Pancreas (tissue), 10 donors: ENCODE data around the gene CLIP1. TPM values are rescaled to one million over a fixed set of nuclear protein-coding genes. Genes with fewer than 3 reads are reported as not detected.
A peak's percentile ranks its signal among the peaks of the same experiment; 100 is the strongest.

Experiments
- ATAC-seq, 4 donors: fragments of 200-7000 bp; cut with Tn5 transposase; one replicate each; pipeline versions ENCODE4 v1.8.0 to v1.9.1; 2020; ENCODE audit warnings: mild to moderate bottlenecking in 4 of 4, moderate library complexity in 4 of 4
- DNase-seq, 6 donors: peaks; one replicate each; pipeline ENCODE4 v3.0.0-alpha.2; 2020
- FAIRE-seq: peaks from 2 replicates; lab custom pipeline; 2012; peaks lifted over from hg19 to GRCh38; lab: Jason Lieb, UNC
- H3K27ac ChIP-seq, 4 donors: fragments of 200-600 bp; sonication (generic); 1 replicate in 3 of 4; 2 replicates in 1 of 4; pipeline versions ENCODE4 v1.5.0 to v1.8.0; 2020
- H3K27me3 ChIP-seq, 4 donors: fragments of 200-600 bp; one replicate each; pipeline ENCODE4 v1.8.0; 2021
- H3K36me3 ChIP-seq, 3 donors: fragments of 200-600 bp; sonication (generic) in 1 of 3; one replicate each; pipeline versions ENCODE4 v1.5.0 to v1.8.0; 2020 to 2021
- H3K4me1 ChIP-seq, 3 donors: fragments of 200-600 bp; one replicate each; pipeline ENCODE4 v1.8.0; 2021
- H3K4me3 ChIP-seq, 4 donors: fragments of 200-600 bp; sonication (generic) in 2 of 4; one replicate each; pipeline versions ENCODE4 v1.5.0 to v1.8.0; 2020 to 2021
- H3K9me3 ChIP-seq, 4 donors: fragments of 200-600 bp; one replicate each; pipeline ENCODE4 v1.8.0; 2021
- WGBS, 2 donors: extraction: QIAGEN DNeasy Blood & Tissue Kit; methylation state at CpG; one replicate each; pipeline ENCODE4 v1.1.7; 2013; 5-methylcytosine and 5-hydroxymethylcytosine counted together
- intact Hi-C, 3 donors: fragments of 100-400 bp; cut with DNase I; formaldehyde crosslinking; loops; one replicate each; pipeline versions ENCODE4 v1.11.1 to v1.14.2; 2022
- polyA plus RNA-seq, 2 donors: library from polyadenylated mRNA; stranded (reverse); fragments of 200-250 nt; gene quantifications; one replicate each; pipeline ENCODE4 v1.2.3, GENCODE V29; 2013
- total RNA-seq, 6 donors: library from RNA; stranded (reverse); fragmentation: NEBNext Ultra II Directional in 4 of 6; extraction: Animal tissue kit (Norgen Biotek cat#: 25700) in 4 of 6; gene quantifications; one replicate each; pipeline versions ENCODE4 v1.2.1 to v1.2.4, GENCODE V29; 2021 to 2023
- TF ChIP-seq, protein P1 (sequence below), 4 donors: fragments of 200-600 bp; sonication (generic) in 3 of 4; IDR thresholded peaks; one replicate each; pipeline versions ENCODE4 v1.5.0 to v1.8.0; 2021; ENCODE audit warnings: antibody characterized with exemption in 4 of 4
- donor health status: healthy with polysubstance abuse.
- donor health status: DM: no; HTN: no; CAD: no; lungs with moderate emphysema.
- donor health status: DM: no; HTN: no; CAD: no.
- donor health status: control.
- donor health status: control.
- donor health status: Bipolar disorder and iron deficiency.
- donor health status: DM: yes; HTN: yes; CAD: no.
- donor health status: DM: no; HTN: no; CAD: no.
- donor health status: DM: no; HTN: no; CAD: no.
- donor health status: DM: yes; HTN: yes; CAD: no.

Gene CLIP1
- total and polyA plus RNA-seq, 8 donors, result 17.1 to 43.9 (median 30.7) TPM

- FAIRE-seq (no peak), DNase-seq (peak in 1 of 6 donors; percentile 7), ATAC-seq (no peak)
- TF ChIP-seq, protein P1, sequence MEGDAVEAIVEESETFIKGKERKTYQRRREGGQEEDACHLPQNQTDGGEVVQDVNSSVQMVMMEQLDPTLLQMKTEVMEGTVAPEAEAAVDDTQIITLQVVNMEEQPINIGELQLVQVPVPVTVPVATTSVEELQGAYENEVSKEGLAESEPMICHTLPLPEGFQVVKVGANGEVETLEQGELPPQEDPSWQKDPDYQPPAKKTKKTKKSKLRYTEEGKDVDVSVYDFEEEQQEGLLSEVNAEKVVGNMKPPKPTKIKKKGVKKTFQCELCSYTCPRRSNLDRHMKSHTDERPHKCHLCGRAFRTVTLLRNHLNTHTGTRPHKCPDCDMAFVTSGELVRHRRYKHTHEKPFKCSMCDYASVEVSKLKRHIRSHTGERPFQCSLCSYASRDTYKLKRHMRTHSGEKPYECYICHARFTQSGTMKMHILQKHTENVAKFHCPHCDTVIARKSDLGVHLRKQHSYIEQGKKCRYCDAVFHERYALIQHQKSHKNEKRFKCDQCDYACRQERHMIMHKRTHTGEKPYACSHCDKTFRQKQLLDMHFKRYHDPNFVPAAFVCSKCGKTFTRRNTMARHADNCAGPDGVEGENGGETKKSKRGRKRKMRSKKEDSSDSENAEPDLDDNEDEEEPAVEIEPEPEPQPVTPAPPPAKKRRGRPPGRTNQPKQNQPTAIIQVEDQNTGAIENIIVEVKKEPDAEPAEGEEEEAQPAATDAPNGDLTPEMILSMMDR (IDR thresholded peaks at IDR 0.05), result no peak
- Histone ChIP-seq H3K27me3 (no peaks in the 10 kb centered on the region), H3K4me1 (no peaks in the 10 kb centered on the region), H3K27ac (no peak overlapping the region), H3K9me3 (no peaks in the 10 kb centered on the region), H3K36me3 (no peaks in the 10 kb centered on the region), H3K4me3 (no peak overlapping the region)
- 82 to 87% methylated on average over 2 of the region's 2 CpGs for WGBS, 2 donors
- intact Hi-C loops, result loop anchor here in 1 of 3 donors (5.0 kb wide), 1 partner anchor 58 kb away; no protein-coding TSS in a partner anchor
Observed at GRCh38 chr12:122460641-122461040, 38.2 kb upstream of the CLIP1 start.

- no peak for ATAC-seq
- no peak for FAIRE-seq
- H3K9me3 ChIP-seq, result no peaks in the 10 kb centered on the region
- no peaks in the 10 kb centered on the region for H3K27me3 ChIP-seq
- no peaks in the 10 kb centered on the region for H3K4me1 ChIP-seq
- peak in 1 of 6 donors; percentile 0 for DNase-seq
- no peak overlapping the region for H3K4me3 ChIP-seq
- TF ChIP-seq, protein P1 (IDR thresholded peaks at IDR 0.05), result no peak
- no peaks in the 10 kb centered on the region for H3K36me3 ChIP-seq
- intact Hi-C loops, result loop anchor here in 1 of 3 donors (5.0 kb wide), 1 partner anchor 58 kb away; no protein-coding TSS in a partner anchor
- 89 to 92% methylated on average over 7 of the region's 7 CpGs for WGBS, 2 donors
- H3K27ac ChIP-seq, result no peak overlapping the region
Observed at GRCh38 chr12:122460061-122460460, 37.6 kb upstream of the CLIP1 start.

DNA sequence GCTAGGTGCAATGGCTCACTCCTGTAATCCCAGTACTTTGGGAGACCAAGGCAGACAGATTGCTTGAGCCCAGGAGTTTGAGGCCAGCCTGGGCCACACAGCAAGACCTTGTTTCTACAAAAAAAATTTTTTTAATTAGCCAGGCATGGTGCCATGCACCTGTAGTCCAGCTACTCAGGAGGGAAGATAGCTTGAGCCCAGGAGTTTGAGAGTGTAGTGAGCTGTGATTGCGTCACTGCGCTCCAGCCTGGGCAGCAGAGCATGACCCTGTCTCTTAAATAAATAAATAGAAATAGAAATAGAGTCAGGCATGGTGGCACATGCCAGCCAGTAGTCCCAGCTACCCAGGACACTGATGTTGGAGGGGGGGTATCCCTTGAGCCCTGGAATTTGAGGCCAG, 36.7 kb upstream of the CLIP1 start:
- Histone ChIP-seq H3K4me1 (no peaks in the 10 kb centered on the region), H3K36me3 (no peaks in the 10 kb centered on the region), H3K9me3 (no peaks in the 10 kb centered on the region), H3K27ac (no peak overlapping the region), H3K27me3 (no peaks in the 10 kb centered on the region), H3K4me3 (no peak overlapping the region)
- TF ChIP-seq, protein P1 (IDR thresholded peaks at IDR 0.05), result no peak
- FAIRE-seq (no peak), DNase-seq (peak in 1 of 6 donors; percentile 7), ATAC-seq (no peak)
- WGBS, 2 donors, result 94 to 95% methylated on average over 2 of the region's 2 CpGs
- intact Hi-C loops, result no loop called here

- H3K27ac ChIP-seq, result no peak overlapping the region
- DNase-seq (peak in 1 of 6 donors; percentile 33), ATAC-seq (no peak), FAIRE-seq (no peak)
- H3K36me3 ChIP-seq, result no peaks in the 10 kb centered on the region
- 89% methylated on average over 17 of the region's 17 CpGs for WGBS, 2 donors
- H3K4me1 ChIP-seq, result no peaks in the 10 kb centered on the region
- no peaks in the 10 kb centered on the region for H3K27me3 ChIP-seq
- no peaks in the 10 kb centered on the region for H3K9me3 ChIP-seq
- TF ChIP-seq, protein P1 (IDR thresholded peaks at IDR 0.05), result no peak
- H3K4me3 ChIP-seq, result no peak overlapping the region
- intact Hi-C loops, result no loop called here
Observed at GRCh38 chr12:122458105-122459035, 35.9 kb upstream of the CLIP1 start.

DNA sequence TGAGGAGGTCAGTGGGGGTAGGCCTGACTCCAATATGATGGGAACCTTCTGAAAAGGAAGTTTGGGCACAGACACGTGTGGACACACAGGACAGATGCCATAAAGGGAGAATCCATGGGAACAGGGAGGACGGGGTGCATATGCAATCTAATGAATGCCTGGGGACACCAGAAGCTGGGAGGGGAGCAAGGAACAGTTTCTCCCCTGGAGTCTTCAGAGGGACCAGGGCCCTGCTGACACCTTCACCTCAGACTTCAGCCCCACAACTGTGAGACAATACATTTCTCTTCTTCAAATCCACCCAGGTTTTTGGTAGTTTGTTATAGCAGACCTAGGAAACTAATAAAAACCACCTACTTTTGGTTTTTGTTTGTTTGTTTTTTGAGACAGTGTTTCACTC, 35.2 kb upstream of the CLIP1 start:
- WGBS, 2 donors, result 57 to 72% methylated on average over 2 of the region's 2 CpGs
- ATAC-seq, result no peak
- TF ChIP-seq, protein P1 (IDR thresholded peaks at IDR 0.05), result no peak
- intact Hi-C loops, result no loop called here
- no peak overlapping the region for H3K4me3 ChIP-seq
- no peaks in the 10 kb centered on the region for H3K27me3 ChIP-seq
- DNase-seq, result peak in 1 of 6 donors; percentile 1
- no peaks in the 10 kb centered on the region for H3K36me3 ChIP-seq
- no peaks in the 10 kb centered on the region for H3K4me1 ChIP-seq
- H3K27ac ChIP-seq, result no peak overlapping the region
- no peaks in the 10 kb centered on the region for H3K9me3 ChIP-seq
- no peak for FAIRE-seq
